HEK293 (cell line): ENCODE data around the gene C11orf98.
A peak's percentile ranks its signal among the peaks of the same experiment; 100 is the strongest.

Experiments
- BCL11A ChIP-seq: fragments of 450-650 bp; formaldehyde crosslinking; IDR thresholded peaks from 2 replicates; pipeline ENCODE4 v1.5.1; 2016; ENCODE audit warnings: low read depth, missing biosample characterization, missing genetic modification characterization
- KLF16 ChIP-seq: fragments of 450-650 bp; formaldehyde crosslinking; IDR thresholded peaks from 2 replicates; pipeline ENCODE4 v1.5.1; 2017; ENCODE audit warnings: missing biosample characterization, missing genetic modification characterization
- YY1 ChIP-seq: fragments of 450-650 bp; formaldehyde crosslinking; IDR thresholded peaks from 2 replicates; pipeline ENCODE4 v1.5.1; 2018; ENCODE audit warnings: missing biosample characterization, missing genetic modification characterization
- ZNF138 ChIP-seq: fragments of 450-650 bp; formaldehyde crosslinking; IDR thresholded peaks from 2 replicates; pipeline ENCODE4 v1.5.1; 2016; ENCODE audit warnings: missing biosample characterization, missing genetic modification characterization, borderline replicate concordance
- ZNF24 ChIP-seq: fragments of 450-650 bp; formaldehyde crosslinking; IDR thresholded peaks from 2 replicates; pipeline ENCODE4 v1.5.1; 2016; ENCODE audit warnings: missing biosample characterization, missing genetic modification characterization
- ZNF274 ChIP-seq, 2 experiments: fragments of 200-500 bp in 1 of 2; fragments of 450-650 bp in 1 of 2; sonication (Bioruptor generic) in 1 of 2; formaldehyde crosslinking in 1 of 2; IDR thresholded peaks; 2 replicates each; pipeline versions ENCODE4 v1.5.1 to v1.6.1; 2014 to 2016; ENCODE audit warnings: borderline replicate concordance in 1 of 2, inconsistent platforms in 1 of 2, low read length in 1 of 2, missing biosample characterization in 1 of 2, missing genetic modification characterization in 1 of 2
- ZNF354C ChIP-seq: fragments of 450-650 bp; formaldehyde crosslinking; IDR thresholded peaks from 2 replicates; pipeline ENCODE4 v1.5.1; 2016; ENCODE audit warnings: missing biosample characterization, missing genetic modification characterization, low read depth, borderline replicate concordance
- ZNF549 ChIP-seq: fragments of 450-650 bp; IDR thresholded peaks from 2 replicates; pipeline ENCODE4 v1.5.1; 2018; ENCODE audit warnings: missing biosample characterization, missing genetic modification characterization, mild to moderate bottlenecking, inconsistent platforms, moderate library complexity
- TF ChIP-seq, protein P1 (sequence below): fragments of 450-650 bp; formaldehyde crosslinking; IDR thresholded peaks from 2 replicates; pipeline ENCODE4 v1.5.1; 2016; ENCODE audit warnings: missing biosample characterization, missing genetic modification characterization
- TF ChIP-seq, protein P2 (sequence below): fragments of 450-650 bp; formaldehyde crosslinking; IDR thresholded peaks from 2 replicates; pipeline ENCODE4 v1.5.1; 2016; ENCODE audit warnings: missing biosample characterization, missing genetic modification characterization
- TF ChIP-seq, protein P3 (sequence below): fragments of 450-650 bp; formaldehyde crosslinking; IDR thresholded peaks from 2 replicates; pipeline ENCODE4 v1.5.1; 2016; ENCODE audit warnings: missing biosample characterization, missing genetic modification characterization
- TF ChIP-seq, protein P4 (sequence below): fragments of 450-650 bp; formaldehyde crosslinking; IDR thresholded peaks from 2 replicates; pipeline ENCODE4 v1.5.1; 2016; ENCODE audit warnings: missing biosample characterization, missing genetic modification characterization, borderline replicate concordance
- TF ChIP-seq, protein P5 (sequence below): fragments of 450-650 bp; formaldehyde crosslinking; IDR thresholded peaks from 2 replicates; pipeline ENCODE4 v1.5.1; 2016; ENCODE audit warnings: missing biosample characterization, missing genetic modification characterization, borderline replicate concordance
- TF ChIP-seq, protein P6 (sequence below): fragments of 450-650 bp; IDR thresholded peaks from 2 replicates; pipeline ENCODE4 v1.5.1; 2018; ENCODE audit warnings: missing biosample characterization, mild to moderate bottlenecking, missing genetic modification characterization

DNA sequence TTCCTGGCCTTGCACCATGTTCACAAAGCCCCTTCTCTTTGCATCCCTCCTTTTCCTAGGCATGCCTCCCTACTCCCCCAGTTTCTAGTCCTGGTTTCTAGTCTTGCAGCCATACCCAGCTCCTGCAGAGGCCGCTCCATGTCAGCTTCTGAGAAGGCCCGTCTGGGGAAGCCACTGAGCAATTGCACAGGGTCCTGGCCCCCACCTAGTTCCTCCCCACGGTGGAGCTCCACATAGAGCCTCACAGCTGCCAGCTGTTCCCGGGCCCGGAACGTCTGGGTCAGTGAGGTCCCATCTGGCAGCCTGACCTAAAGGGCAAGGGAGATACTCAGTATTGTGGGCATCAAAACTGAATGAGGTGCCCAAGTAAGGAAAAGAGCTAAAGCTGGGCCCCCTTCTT is 11.7 kb upstream of the C11orf98 start:
- TF ChIP-seq, protein P1, sequence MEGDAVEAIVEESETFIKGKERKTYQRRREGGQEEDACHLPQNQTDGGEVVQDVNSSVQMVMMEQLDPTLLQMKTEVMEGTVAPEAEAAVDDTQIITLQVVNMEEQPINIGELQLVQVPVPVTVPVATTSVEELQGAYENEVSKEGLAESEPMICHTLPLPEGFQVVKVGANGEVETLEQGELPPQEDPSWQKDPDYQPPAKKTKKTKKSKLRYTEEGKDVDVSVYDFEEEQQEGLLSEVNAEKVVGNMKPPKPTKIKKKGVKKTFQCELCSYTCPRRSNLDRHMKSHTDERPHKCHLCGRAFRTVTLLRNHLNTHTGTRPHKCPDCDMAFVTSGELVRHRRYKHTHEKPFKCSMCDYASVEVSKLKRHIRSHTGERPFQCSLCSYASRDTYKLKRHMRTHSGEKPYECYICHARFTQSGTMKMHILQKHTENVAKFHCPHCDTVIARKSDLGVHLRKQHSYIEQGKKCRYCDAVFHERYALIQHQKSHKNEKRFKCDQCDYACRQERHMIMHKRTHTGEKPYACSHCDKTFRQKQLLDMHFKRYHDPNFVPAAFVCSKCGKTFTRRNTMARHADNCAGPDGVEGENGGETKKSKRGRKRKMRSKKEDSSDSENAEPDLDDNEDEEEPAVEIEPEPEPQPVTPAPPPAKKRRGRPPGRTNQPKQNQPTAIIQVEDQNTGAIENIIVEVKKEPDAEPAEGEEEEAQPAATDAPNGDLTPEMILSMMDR, result 0 out of 2 replicates have a peak, but pooled peaks have one; percentile 21
- TF ChIP-seq, protein P2, sequence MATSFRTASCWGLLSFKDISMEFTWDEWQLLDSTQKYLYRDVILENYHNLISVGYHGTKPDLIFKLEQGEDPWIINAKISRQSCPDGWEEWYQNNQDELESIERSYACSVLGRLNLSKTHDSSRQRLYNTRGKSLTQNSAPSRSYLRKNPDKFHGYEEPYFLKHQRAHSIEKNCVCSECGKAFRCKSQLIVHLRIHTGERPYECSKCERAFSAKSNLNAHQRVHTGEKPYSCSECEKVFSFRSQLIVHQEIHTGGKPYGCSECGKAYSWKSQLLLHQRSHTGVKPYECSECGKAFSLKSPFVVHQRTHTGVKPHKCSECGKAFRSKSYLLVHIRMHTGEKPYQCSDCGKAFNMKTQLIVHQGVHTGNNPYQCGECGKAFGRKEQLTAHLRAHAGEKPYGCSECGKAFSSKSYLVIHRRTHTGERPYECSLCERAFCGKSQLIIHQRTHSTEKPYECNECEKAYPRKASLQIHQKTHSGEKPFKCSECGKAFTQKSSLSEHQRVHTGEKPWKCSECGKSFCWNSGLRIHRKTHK (tag by site-specific recombination), result no peak
- TF ChIP-seq ZNF138 (no peak), ZNF549 (tag by site-specific recombination) (no peak), ZNF354C (tag by site-specific recombination) (no peak), ZNF24 (tag by site-specific recombination) (no peak), ZNF274 (IDR thresholded peaks at IDR 0.05; ENCODE audit: low read length) (no peak), ZNF274 (tag by site-specific recombination; IDR thresholded peaks at IDR 0.05; ENCODE audit: borderline replicate concordance) (no peak), BCL11A (tag by site-specific recombination) (no peak), YY1 (tag by site-specific recombination) (no peak), KLF16 (no peak)
- TF ChIP-seq, protein P3, sequence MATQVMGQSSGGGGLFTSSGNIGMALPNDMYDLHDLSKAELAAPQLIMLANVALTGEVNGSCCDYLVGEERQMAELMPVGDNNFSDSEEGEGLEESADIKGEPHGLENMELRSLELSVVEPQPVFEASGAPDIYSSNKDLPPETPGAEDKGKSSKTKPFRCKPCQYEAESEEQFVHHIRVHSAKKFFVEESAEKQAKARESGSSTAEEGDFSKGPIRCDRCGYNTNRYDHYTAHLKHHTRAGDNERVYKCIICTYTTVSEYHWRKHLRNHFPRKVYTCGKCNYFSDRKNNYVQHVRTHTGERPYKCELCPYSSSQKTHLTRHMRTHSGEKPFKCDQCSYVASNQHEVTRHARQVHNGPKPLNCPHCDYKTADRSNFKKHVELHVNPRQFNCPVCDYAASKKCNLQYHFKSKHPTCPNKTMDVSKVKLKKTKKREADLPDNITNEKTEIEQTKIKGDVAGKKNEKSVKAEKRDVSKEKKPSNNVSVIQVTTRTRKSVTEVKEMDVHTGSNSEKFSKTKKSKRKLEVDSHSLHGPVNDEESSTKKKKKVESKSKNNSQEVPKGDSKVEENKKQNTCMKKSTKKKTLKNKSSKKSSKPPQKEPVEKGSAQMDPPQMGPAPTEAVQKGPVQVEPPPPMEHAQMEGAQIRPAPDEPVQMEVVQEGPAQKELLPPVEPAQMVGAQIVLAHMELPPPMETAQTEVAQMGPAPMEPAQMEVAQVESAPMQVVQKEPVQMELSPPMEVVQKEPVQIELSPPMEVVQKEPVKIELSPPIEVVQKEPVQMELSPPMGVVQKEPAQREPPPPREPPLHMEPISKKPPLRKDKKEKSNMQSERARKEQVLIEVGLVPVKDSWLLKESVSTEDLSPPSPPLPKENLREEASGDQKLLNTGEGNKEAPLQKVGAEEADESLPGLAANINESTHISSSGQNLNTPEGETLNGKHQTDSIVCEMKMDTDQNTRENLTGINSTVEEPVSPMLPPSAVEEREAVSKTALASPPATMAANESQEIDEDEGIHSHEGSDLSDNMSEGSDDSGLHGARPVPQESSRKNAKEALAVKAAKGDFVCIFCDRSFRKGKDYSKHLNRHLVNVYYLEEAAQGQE, result no peak
- TF ChIP-seq, protein P4, sequence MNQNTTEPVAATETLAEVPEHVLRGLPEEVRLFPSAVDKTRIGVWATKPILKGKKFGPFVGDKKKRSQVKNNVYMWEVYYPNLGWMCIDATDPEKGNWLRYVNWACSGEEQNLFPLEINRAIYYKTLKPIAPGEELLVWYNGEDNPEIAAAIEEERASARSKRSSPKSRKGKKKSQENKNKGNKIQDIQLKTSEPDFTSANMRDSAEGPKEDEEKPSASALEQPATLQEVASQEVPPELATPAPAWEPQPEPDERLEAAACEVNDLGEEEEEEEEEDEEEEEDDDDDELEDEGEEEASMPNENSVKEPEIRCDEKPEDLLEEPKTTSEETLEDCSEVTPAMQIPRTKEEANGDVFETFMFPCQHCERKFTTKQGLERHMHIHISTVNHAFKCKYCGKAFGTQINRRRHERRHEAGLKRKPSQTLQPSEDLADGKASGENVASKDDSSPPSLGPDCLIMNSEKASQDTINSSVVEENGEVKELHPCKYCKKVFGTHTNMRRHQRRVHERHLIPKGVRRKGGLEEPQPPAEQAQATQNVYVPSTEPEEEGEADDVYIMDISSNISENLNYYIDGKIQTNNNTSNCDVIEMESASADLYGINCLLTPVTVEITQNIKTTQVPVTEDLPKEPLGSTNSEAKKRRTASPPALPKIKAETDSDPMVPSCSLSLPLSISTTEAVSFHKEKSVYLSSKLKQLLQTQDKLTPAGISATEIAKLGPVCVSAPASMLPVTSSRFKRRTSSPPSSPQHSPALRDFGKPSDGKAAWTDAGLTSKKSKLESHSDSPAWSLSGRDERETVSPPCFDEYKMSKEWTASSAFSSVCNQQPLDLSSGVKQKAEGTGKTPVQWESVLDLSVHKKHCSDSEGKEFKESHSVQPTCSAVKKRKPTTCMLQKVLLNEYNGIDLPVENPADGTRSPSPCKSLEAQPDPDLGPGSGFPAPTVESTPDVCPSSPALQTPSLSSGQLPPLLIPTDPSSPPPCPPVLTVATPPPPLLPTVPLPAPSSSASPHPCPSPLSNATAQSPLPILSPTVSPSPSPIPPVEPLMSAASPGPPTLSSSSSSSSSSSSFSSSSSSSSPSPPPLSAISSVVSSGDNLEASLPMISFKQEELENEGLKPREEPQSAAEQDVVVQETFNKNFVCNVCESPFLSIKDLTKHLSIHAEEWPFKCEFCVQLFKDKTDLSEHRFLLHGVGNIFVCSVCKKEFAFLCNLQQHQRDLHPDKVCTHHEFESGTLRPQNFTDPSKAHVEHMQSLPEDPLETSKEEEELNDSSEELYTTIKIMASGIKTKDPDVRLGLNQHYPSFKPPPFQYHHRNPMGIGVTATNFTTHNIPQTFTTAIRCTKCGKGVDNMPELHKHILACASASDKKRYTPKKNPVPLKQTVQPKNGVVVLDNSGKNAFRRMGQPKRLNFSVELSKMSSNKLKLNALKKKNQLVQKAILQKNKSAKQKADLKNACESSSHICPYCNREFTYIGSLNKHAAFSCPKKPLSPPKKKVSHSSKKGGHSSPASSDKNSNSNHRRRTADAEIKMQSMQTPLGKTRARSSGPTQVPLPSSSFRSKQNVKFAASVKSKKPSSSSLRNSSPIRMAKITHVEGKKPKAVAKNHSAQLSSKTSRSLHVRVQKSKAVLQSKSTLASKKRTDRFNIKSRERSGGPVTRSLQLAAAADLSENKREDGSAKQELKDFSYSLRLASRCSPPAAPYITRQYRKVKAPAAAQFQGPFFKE, result no peak
- TF ChIP-seq, protein P5, sequence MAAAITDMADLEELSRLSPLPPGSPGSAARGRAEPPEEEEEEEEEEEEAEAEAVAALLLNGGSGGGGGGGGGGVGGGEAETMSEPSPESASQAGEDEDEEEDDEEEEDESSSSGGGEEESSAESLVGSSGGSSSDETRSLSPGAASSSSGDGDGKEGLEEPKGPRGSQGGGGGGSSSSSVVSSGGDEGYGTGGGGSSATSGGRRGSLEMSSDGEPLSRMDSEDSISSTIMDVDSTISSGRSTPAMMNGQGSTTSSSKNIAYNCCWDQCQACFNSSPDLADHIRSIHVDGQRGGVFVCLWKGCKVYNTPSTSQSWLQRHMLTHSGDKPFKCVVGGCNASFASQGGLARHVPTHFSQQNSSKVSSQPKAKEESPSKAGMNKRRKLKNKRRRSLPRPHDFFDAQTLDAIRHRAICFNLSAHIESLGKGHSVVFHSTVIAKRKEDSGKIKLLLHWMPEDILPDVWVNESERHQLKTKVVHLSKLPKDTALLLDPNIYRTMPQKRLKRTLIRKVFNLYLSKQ (tag by site-specific recombination), result no peak
- TF ChIP-seq, protein P6, sequence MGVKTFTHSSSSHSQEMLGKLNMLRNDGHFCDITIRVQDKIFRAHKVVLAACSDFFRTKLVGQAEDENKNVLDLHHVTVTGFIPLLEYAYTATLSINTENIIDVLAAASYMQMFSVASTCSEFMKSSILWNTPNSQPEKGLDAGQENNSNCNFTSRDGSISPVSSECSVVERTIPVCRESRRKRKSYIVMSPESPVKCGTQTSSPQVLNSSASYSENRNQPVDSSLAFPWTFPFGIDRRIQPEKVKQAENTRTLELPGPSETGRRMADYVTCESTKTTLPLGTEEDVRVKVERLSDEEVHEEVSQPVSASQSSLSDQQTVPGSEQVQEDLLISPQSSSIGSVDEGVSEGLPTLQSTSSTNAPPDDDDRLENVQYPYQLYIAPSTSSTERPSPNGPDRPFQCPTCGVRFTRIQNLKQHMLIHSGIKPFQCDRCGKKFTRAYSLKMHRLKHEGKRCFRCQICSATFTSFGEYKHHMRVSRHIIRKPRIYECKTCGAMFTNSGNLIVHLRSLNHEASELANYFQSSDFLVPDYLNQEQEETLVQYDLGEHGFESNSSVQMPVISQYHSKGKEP (tag by site-specific recombination), result no peak
